ENCODE data around the gene SCARB1. TPM values are rescaled to one million over a fixed set of nuclear protein-coding genes. Genes with fewer than 3 reads are reported as not detected.

The SCARB1 gene
- total RNA-seq, 1 donor from 2014 or later: 11.1 TPM

- TF ChIP-seq, protein P1, sequence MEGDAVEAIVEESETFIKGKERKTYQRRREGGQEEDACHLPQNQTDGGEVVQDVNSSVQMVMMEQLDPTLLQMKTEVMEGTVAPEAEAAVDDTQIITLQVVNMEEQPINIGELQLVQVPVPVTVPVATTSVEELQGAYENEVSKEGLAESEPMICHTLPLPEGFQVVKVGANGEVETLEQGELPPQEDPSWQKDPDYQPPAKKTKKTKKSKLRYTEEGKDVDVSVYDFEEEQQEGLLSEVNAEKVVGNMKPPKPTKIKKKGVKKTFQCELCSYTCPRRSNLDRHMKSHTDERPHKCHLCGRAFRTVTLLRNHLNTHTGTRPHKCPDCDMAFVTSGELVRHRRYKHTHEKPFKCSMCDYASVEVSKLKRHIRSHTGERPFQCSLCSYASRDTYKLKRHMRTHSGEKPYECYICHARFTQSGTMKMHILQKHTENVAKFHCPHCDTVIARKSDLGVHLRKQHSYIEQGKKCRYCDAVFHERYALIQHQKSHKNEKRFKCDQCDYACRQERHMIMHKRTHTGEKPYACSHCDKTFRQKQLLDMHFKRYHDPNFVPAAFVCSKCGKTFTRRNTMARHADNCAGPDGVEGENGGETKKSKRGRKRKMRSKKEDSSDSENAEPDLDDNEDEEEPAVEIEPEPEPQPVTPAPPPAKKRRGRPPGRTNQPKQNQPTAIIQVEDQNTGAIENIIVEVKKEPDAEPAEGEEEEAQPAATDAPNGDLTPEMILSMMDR (IDR thresholded peaks at IDR 0.05; ENCODE audit: borderline replicate concordance): peak; percentile 98
- H3K36me3 ChIP-seq: no peaks in the 10 kb centered on the region
- H3K27me3 ChIP-seq (ENCODE audit: low read depth): peaks cover 7% of the 10 kb centered on the region
- no peak overlapping the region for H3K27ac ChIP-seq (replicated peaks)
- H3K4me3 ChIP-seq: no peak overlapping the region
- intact Hi-C loops (cut with micrococcal nuclease): no loop called here
- peak; percentile 86 for DNase-seq
- no peaks in the 10 kb centered on the region for H3K9me3 ChIP-seq (replicated peaks)
- H3K4me1 ChIP-seq: peaks cover 16% of the 10 kb centered on the region
These were observed 92.0 kb downstream of the SCARB1 start for GRCh38 chr12:124771462-124772288.

DNA sequence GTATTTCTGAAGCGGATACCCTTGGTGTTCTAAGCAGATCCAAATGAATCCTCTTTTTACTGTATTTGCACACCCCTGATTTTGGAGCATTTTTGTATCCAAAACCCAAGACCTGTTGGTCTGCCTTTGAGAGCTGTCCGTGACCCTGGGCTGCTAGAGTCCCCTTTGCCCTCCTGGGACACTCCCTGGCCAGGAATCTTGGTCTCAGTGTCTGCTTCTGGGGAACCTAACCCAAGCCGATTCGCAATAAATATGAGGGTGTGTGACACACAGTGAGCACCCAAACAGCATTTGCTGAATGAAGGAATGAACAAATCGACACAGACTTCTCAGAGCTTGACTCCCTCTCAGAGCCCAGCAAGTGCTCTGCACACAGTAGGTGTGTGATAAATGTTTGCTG is 92.9 kb downstream of the SCARB1 start:
- peaks cover 25% of the 10 kb centered on the region for H3K4me1 ChIP-seq
- no peaks in the 10 kb centered on the region for H3K36me3 ChIP-seq
- TF ChIP-seq, protein P1 (IDR thresholded peaks at IDR 0.05; ENCODE audit: borderline replicate concordance): no peak
- H3K27me3 ChIP-seq (ENCODE audit: low read depth): peaks cover 7% of the 10 kb centered on the region
- no peak for DNase-seq
- no peak overlapping the region for H3K4me3 ChIP-seq
- intact Hi-C loops (cut with micrococcal nuclease): no loop called here
- H3K9me3 ChIP-seq (replicated peaks): no peaks in the 10 kb centered on the region
- H3K27ac ChIP-seq (replicated peaks): no peak overlapping the region

GRCh38 chr12:124769881-124770512 is 93.7 kb downstream of the SCARB1 start:
- Histone ChIP-seq H3K4me3 (no peak overlapping the region), H3K4me1 (peaks cover 32% of the 10 kb centered on the region), H3K36me3 (no peaks in the 10 kb centered on the region), H3K27me3 (ENCODE audit: low read depth) (peaks cover 7% of the 10 kb centered on the region), H3K9me3 (replicated peaks) (peaks cover 1% of the 10 kb centered on the region), H3K27ac (replicated peaks) (no peak overlapping the region)
- TF ChIP-seq, protein P1 (IDR thresholded peaks at IDR 0.05; ENCODE audit: borderline replicate concordance): no peak
- intact Hi-C loops (cut with micrococcal nuclease): loop anchor here (5.0 to 10.0 kb wide), 2 partner anchors 415 to 733 kb away; no protein-coding TSS in a partner anchor
- no peak for DNase-seq

DNA sequence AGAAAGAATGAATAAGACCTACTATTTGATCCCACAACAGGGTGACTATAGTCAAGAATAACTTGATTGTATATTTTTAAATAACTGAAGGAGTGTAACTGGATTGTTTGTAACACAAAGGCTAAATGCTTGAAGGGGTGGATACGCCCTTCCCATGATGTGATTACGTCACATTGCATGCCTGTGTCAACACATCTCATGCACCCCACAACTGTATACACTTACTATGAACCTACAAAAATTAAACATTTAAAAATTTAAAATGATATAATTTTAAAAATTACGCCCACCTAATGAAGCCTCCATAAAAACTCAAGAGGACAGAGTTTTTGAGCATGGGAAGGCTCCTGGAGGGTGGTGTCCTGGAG is 94.5 kb downstream of the SCARB1 start:
- Histone ChIP-seq H3K27ac (replicated peaks) (no peak overlapping the region), H3K36me3 (no peaks in the 10 kb centered on the region), H3K27me3 (ENCODE audit: low read depth) (peaks cover 7% of the 10 kb centered on the region), H3K4me3 (no peak overlapping the region), H3K4me1 (peaks cover 37% of the 10 kb centered on the region), H3K9me3 (replicated peaks) (peaks cover 10% of the 10 kb centered on the region)
- intact Hi-C loops (cut with micrococcal nuclease): loop anchor here (5.0 to 10.0 kb wide), 2 partner anchors 414 to 732 kb away; no protein-coding TSS in a partner anchor
- no peak for DNase-seq
- TF ChIP-seq, protein P1 (IDR thresholded peaks at IDR 0.05; ENCODE audit: borderline replicate concordance): no peak

DNA sequence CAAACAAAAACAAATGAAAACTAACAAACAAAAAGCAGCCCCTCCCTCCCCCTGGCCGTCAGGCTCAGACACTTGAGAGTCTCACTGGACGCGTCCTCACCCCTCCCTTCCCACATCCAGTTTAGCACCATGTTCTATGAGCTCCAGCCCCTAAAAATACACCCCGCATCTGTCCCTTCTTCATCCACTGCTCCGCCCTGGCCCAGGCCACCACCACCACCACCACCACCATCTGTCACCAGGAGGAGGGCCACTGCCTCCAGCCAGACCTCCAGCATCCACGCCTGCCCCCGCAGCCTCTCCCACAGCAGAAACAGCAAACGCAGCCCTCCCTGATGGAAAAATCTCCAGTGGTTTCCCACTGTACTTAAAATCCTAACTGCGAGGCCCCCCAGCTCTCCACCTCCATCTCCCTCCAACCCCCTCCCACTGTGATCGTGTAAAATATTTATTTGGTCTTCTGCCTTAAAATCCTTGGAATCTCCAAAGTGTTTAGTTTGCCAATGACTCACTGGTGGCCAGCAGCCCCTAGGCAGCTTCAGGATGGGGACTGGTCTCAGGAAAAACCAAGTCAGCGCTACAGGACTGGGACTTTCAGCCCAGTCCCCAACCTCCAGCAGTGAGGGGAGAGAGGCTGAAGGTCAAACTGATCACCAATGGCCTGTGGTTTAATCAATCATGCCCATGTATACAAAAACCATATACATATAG is 95.1 kb downstream of the SCARB1 start:
- intact Hi-C loops (cut with micrococcal nuclease): loop anchor here (5.0 to 10.0 kb wide), 2 partner anchors 414 to 731 kb away; no protein-coding TSS in a partner anchor
- Histone ChIP-seq H3K4me3 (no peak overlapping the region), H3K9me3 (replicated peaks) (peaks cover 12% of the 10 kb centered on the region), H3K27ac (replicated peaks) (no peak overlapping the region), H3K4me1 (peaks cover 37% of the 10 kb centered on the region), H3K36me3 (no peaks in the 10 kb centered on the region), H3K27me3 (ENCODE audit: low read depth) (peaks cover 7% of the 10 kb centered on the region)
- TF ChIP-seq, protein P1 (IDR thresholded peaks at IDR 0.05; ENCODE audit: borderline replicate concordance): no peak
- no peak for DNase-seq
